Measurements from ENCODE around the gene NHSL2.

- TF ChIP-seq POLR2A (IDR thresholded peaks at IDR 0.05; ENCODE audit: low read depth, low read length), result no peak
- no peak for TF ChIP-seq POLR2AphosphoS5 (IDR thresholded peaks at IDR 0.05; ENCODE audit: low read depth, low read length)
Observed at GRCh38 chrX:72126539-72127140, 216.0 kb downstream of the NHSL2 start.
